ENCODE data around the gene TTLL6.
A peak's percentile ranks its signal among the peaks of the same experiment; 100 is the strongest.

TTLL6 gene

GRCh38 chr17:48728232-48729231, 88.5 kb downstream of the TTLL6 start, which contains the start of gene HOXB13:
HOXB13 (minus strand) TSS chr17:48728750; CDS start chr17:48728593, 157 bp downstream.
- DNase-seq (ENCODE audit: low read depth), result peak; percentile 38
- peak within 1 kb of the TSS; percentile 65 for H3K4me3 ChIP-seq (ENCODE audit: control insufficient read depth, low read depth, low read length)
- no peak for TF ChIP-seq CTCF (IDR thresholded peaks at IDR 0.05; ENCODE audit: control insufficient read depth, insufficient read depth, low read depth, low read length, missing control alignments)

- TF ChIP-seq CTCF (IDR thresholded peaks at IDR 0.05; ENCODE audit: control insufficient read depth, insufficient read depth, low read depth, low read length, missing control alignments), result no peak
- no peak for DNase-seq (ENCODE audit: low read depth)
- peak overlapping the region; percentile 65 for H3K4me3 ChIP-seq (ENCODE audit: control insufficient read depth, low read depth, low read length)
Observed at GRCh38 chr17:48727415-48728175, 89.4 kb downstream of the TTLL6 start.

- H3K4me3 ChIP-seq (ENCODE audit: control insufficient read depth, low read depth, low read length), result no peak overlapping the region
- no peak for TF ChIP-seq CTCF (IDR thresholded peaks at IDR 0.05; ENCODE audit: control insufficient read depth, insufficient read depth, low read depth, low read length, missing control alignments)
- no peak for DNase-seq (ENCODE audit: low read depth)
Observed at GRCh38 chr17:48726916-48727286, 90.1 kb downstream of the TTLL6 start.

- H3K4me3 ChIP-seq (ENCODE audit: control insufficient read depth, low read depth, low read length), result no peak overlapping the region
- TF ChIP-seq CTCF (IDR thresholded peaks at IDR 0.05; ENCODE audit: control insufficient read depth, insufficient read depth, low read depth, low read length, missing control alignments), result no peak
- no peak for DNase-seq (ENCODE audit: low read depth)
Observed at GRCh38 chr17:48726114-48726915, 90.7 kb downstream of the TTLL6 start.

GRCh38 chr17:48725288-48726064, 91.6 kb downstream of the TTLL6 start:
- no peak for TF ChIP-seq CTCF (IDR thresholded peaks at IDR 0.05; ENCODE audit: control insufficient read depth, insufficient read depth, low read depth, low read length, missing control alignments)
- H3K4me3 ChIP-seq (ENCODE audit: control insufficient read depth, low read depth, low read length), result no peak overlapping the region

More at GRCh38 chr17:48725288-48726064, 91.6 kb downstream of the TTLL6 start:
- DNase-seq (ENCODE audit: low read depth), result no peak
